ENCODE measurements around the gene PIGS. TPM values are rescaled to one million over a fixed set of nuclear protein-coding genes. Genes with fewer than 3 reads are reported as not detected.

Gene PIGS
- total RNA-seq, 1 experiment from 2014 or later: 46.6 TPM

DNA sequence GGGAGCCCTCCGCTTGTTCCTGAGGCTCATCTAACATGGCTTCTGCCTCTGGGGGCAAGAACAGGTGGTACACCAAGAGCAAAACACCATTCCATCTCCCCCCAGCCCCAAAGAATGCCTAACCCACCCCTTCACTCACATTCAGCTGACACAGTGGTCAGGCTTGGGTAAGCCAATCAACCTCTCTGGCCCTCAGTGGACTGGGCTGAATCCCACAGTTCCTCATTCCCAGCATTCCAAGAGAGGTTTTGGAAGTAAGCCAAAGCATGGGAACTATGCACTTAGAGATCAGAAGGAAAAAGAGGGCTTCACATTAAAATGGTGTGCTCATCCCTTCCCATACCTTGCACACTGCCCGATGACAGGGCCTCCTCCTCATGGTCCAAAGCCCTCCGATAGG, 7.8 kb downstream of the PIGS start:
- in situ Hi-C loops (cut with HindIII; ENCODE audit: low pct_unique_long_range_greater_than_20kb, low sequenced_read_pairs): no loop called here
- peak; percentile 47 for DNase-seq (ENCODE audit: low read depth, low spot score)

DNA sequence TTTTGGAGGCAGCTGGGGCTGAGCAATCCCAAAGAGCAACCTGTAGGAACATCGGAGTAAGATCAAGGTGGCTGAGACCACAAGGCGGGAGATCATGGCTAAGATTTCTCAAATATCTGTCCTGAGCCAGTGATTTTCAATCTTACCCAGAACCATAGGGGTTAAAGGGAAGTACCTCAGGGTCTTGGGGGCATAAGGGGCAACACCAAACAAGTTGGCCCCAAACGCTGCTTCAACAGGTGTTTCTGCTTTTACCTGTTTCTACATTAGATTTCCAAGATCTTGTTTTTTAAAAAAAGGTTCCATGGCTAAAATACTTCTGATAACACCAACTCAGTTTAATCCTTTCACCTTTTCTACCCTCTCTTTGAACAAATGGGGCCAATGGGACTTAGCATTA, 16.3 kb downstream of the PIGS start:
- in situ Hi-C loops (cut with HindIII; ENCODE audit: low pct_unique_long_range_greater_than_20kb, low sequenced_read_pairs): no loop called here

DNA sequence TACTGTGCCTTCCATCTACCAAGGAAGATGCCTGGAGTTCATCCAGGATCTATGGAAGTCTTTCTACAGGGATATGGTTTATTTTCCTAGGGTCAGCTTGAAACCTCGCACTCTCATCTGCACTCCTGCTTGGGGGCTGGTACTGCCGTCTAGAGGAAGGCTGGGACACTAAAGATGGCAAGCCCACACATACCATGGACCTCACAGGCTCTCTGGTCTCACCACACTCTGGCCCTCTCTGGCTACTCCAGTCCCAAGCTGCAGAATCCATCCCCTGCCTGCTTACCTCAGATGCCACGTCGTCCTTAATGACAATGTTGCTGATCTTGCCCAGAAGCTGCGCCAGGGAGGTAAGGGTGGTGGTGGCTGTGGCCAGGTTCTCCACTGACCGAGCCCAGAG, 16.8 kb downstream of the PIGS start:
- in situ Hi-C loops (cut with HindIII; ENCODE audit: low pct_unique_long_range_greater_than_20kb, low sequenced_read_pairs): no loop called here
- no peak for DNase-seq (ENCODE audit: low read depth, low spot score)

More for the DNA sequence above, 16.3 kb downstream of the PIGS start:
- no peak for DNase-seq (ENCODE audit: low read depth, low spot score)

DNA sequence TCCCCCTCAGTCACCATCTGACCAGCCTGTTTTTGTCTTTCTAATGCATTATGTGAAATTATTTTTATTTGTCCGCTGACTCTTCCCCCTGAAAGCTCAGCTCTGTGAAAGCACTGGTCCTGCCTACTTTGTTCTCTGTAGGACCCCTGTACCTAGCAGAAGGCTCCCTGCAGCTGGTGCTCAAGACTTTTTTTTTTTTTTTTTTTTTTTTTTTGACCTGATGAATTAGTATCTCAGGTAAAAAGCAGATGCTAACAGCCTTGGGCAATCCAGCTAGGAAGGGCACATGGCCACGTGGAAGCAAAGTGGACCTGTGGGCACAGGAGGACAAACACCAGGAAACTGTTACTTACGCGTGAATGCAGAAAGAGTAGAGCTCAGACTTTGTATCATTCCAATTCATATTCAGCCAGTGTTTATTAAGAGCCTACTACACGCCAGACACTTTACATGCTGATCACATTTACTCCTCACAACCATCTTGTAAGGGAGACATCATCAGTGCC, 18.3 kb downstream of the PIGS start:
- in situ Hi-C loops (cut with HindIII; ENCODE audit: low pct_unique_long_range_greater_than_20kb, low sequenced_read_pairs): no loop called here
- no peak for DNase-seq (ENCODE audit: low read depth, low spot score)

DNA sequence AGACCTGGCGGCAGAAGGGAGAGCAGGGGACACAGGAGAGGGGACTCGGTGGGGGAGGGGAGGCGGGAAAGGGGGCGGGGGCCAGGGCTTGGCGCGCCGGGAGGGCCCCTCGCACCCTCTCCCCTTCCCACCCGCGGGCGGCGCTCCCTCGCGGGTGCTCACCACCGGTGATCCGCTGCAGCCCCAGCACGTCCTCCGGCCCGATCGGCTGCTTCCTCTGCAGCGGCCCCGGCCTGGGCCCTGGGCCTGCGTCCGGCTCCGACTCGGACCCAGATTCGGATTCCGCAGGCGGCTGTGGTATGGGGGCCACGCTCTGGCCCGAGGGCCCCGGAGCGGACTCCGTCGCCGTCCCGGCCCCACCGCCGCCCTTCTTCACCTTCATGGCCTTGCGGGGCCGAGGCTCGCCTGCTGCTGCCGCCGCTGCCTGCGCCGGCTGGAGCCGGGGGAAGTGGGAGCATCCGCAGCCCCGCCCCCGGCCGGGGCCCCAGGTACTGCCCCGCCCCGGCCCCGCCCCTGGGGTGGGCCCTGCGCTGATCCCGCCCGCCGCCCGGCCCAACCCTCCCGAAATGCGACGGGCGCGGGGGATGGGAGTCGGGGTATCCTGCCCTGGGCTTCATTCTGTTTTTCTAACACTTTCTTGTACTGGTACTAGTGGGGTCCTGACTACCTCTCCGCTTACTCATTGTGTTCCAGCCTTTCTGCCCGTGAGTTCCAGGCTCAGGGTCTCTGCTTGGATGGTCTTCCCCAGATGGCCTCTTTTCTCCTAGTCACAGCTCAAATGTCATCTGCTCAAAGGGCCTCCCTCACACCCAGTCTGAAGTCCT, 18.9 kb downstream of the PIGS start, which contains the start of gene UNC119:
Gene UNC119, minus strand, starts transcription at position 449 of the 824 bp plus-strand sequence. Its CDS starts 67 bp downstream, at position 382.
- in situ Hi-C loops (cut with HindIII; ENCODE audit: low pct_unique_long_range_greater_than_20kb, low sequenced_read_pairs): no loop called here
- peak; percentile 67 for DNase-seq (ENCODE audit: low read depth, low spot score)

DNA sequence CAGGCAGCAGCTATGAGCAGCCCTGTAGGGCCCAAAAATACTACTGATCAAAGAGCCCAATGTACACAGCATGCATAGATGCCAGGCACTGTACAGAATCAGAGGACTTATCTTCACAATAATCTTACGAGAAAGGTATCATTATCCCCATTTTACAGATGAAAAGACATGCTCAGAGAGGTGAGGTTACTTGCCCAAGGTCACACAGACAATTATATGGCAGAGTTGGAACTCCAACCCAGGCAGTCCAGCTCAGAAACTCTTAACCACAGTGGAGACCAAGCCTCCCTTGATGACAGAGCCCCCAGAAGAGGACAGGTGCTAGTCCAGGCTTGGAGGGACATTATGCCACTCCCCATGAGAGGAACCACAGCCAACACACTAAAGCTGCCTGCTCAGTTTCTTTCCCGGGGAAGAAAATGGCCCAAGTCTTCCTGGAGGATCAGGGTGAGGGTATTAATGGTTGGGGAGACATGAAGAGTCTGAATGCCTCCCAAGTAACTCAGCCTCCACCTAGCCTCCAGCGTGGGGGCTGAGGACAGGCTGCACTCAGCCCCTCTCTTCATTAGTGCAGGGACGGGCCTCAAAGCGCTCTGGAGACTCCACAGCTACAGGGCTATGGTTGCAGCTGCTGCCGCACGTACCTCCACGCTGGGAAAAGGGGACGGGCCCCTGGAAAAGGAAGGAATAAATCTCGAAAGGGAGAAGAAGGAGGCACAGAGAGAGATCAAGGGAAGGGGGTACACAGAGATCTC, 19.7 kb downstream of the PIGS start:
- no peak for DNase-seq (ENCODE audit: low read depth, low spot score)
- in situ Hi-C loops (cut with HindIII; ENCODE audit: low pct_unique_long_range_greater_than_20kb, low sequenced_read_pairs): no loop called here

DNA sequence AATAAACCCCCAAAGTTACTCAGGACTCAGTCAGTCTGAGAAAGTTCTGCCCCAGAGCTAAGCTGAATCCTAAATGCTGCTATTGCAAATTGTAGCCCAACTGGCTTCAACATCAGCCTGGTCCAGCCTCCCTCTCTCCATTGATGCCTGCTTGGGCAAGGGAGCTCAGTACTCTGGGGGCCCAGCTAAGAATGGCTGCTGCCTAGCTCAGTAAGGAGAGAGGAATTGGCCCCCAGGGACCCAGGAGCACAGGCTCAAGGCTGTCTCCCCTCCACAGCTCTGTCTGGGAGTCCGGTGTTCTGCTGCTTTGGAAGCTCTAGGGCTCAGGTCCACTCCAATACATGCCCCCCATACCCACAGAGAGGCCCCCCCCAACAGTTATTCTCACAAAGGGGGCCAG, 20.5 kb downstream of the PIGS start:
- no peak for DNase-seq (ENCODE audit: low read depth, low spot score)
- in situ Hi-C loops (cut with HindIII; ENCODE audit: low pct_unique_long_range_greater_than_20kb, low sequenced_read_pairs): no loop called here

DNA sequence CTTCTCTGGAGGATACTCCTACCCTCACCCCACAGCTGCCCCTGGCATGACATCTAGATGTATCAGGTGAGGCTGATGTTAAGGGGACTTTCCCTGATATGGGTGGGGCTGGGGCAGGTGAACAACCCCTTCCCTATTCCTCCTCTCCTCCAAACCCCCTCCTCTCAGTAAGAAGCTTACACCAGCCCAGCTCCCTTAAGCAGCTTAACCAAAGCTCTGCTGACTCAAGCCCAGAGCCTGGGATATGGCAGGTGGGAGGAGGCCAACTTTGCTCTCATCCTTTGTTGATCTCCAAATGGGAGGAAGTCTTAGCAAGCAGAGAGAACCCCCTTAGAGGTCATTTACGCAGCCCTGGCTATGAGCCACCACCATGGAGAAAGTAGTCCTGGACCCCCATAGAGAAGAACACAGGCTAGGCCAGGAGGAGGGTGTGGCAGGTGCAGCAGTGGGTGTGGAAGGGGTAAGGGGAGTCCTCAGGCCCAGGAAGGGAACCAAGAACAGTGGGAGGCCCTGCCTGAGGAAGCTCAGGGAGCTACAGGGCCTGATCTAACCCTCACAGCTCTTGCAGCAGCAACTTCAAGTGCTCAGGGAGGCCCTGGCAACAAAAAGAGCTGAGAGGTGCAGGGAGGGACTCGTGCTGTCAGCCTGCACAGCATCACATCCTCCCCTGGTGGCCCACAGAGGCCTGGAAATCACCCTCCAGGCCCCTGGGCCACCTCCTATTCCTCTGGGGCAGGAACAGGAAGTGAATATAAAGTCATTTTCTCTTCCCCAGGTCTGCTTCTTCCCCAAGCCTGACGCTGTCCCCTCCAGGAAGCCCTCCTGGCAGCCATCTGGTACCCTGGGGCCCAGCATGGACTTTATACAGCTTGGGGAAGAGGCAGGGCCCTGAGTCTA, 21.8 kb downstream of the PIGS start:
- in situ Hi-C loops (cut with HindIII; ENCODE audit: low pct_unique_long_range_greater_than_20kb, low sequenced_read_pairs): no loop called here

DNA sequence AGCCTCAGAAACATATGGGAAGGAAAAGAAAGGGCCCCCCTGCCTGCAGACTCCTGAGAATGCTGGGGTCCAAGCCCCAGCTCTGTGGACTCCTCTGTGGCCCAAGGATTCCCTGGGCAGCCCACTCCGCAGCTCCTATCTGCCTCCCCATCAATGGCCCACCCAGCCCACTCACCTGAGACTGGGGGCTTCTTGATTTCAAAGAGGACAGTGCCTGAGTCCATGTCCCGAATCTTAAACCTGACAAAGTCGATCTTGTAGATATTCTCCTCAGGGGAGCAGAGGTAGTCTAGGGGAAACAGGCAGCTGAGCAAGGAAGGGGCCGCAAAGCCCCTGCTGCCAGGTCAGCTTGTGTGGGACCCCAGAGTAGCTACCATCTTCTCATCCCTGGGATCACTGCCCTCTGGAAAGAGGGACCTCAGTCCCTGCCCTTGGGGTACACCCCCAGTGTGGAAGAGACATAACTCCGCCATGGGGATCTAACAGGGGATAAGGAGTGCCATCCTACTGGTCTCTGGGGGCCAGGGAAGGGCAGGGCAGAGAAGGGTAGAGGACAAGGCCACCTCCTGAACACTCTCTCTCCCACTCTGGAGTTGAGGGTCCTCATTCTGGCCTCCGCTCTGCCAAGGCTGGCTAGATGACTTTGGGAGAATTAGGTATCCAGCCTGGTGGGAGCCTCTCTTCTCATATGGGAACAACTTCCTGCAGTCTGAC, 22.8 kb downstream of the PIGS start:
- in situ Hi-C loops (cut with HindIII; ENCODE audit: low pct_unique_long_range_greater_than_20kb, low sequenced_read_pairs): no loop called here
- no peak for DNase-seq (ENCODE audit: low read depth, low spot score)

More for the DNA sequence above, 21.8 kb downstream of the PIGS start:
- no peak for DNase-seq (ENCODE audit: low read depth, low spot score)

DNA sequence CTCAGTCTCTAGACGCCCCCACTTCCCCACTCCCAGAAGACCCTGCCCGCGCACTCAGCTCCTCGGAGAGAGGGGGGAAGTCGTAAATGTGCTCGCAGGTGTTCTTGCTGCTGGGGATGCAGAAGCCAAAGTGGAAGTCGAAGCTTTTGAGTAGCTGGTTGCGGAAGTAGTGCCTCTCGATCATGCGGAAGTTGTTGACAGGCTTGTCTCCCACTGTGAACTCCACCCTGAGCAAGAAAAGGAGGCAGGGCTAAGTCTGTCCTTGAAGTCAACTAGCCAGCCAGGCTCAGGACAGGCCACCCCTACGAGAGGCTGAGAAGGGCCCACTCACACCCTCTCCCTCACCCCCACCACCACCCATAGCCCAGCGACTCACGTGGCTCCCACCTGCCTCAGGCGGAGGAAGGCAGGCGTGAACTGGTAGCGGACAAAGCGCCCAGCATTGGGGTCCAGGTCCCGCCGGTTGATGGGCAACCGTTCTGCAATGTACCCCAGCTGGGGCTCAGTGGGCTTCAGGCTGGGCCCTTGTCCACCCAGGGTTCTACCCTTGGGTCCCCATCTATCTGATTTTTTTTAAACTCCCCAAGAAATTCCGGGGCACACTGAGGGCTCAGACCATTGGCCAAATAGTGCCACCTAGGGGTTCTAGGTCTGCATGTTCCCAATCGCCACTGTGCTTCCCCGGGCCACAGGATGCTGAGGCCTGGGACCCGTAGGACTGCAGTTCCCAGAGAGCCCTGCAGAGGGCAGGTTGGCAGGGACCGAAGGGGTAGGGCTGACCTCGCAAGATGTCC, 23.5 kb downstream of the PIGS start:
- DNase-seq (ENCODE audit: low read depth, low spot score): peak; percentile 86
- in situ Hi-C loops (cut with HindIII; ENCODE audit: low pct_unique_long_range_greater_than_20kb, low sequenced_read_pairs): no loop called here

DNA sequence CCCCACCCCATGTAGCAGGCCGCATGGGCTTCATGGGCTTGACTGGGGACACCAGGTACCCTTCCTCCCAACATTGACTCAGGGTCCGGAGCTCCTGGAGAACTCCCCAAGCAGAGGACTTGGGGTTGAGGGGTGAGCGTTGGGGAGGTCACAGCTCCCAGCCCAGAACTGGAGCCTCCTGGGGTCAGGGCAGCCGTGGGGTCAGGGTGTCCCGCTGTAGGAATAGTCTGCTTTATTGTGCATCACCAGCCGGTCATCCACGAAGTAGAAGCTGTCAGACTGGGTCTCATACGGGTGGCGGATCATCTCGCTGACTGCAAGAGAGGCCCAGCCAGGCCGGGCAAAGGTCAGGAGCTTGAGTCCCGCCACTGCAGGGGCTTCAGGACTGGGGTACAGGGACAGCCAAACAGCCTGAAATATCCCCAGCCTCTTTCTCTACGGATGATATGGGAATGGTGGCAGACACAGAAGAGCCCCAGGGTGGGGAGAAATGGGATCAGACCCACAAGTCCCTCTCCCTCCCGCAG, 24.2 kb downstream of the PIGS start:
- in situ Hi-C loops (cut with HindIII; ENCODE audit: low pct_unique_long_range_greater_than_20kb, low sequenced_read_pairs): no loop called here

DNA sequence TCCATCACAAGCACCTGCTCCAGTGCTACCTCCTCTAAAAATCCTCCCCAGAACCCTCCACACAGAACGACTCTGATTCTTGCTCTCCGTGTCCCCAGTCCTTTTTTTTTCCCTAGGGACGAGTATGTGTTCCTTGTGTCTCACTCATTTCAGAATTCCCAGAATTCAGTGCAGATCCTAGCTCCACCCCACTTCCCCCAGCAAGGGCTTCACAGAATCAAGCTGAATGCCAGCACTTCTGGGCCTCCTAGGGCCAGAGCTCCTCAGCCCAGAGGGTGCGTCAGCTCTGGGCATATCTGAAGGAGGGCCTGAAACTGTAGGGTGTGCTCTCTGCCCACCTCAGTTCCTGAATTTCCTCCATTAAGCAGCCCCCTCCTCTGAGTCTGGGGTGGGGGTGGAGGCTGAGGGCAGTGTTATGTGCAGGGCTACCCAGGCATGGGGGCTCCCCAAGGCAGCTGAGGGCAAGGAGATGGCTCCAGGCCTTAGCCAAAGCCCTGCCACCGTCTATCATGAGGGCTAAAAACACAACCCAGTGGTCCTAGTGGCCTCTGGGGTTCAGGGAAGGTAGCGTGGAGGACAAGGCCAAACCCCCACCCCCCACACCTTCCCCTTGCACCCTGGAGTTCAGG, 25.4 kb downstream of the PIGS start:
- in situ Hi-C loops (cut with HindIII; ENCODE audit: low pct_unique_long_range_greater_than_20kb, low sequenced_read_pairs): no loop called here
- peak; percentile 21 for DNase-seq (ENCODE audit: low read depth, low spot score)

More for the DNA sequence above, 24.2 kb downstream of the PIGS start:
- no peak for DNase-seq (ENCODE audit: low read depth, low spot score)

DNA sequence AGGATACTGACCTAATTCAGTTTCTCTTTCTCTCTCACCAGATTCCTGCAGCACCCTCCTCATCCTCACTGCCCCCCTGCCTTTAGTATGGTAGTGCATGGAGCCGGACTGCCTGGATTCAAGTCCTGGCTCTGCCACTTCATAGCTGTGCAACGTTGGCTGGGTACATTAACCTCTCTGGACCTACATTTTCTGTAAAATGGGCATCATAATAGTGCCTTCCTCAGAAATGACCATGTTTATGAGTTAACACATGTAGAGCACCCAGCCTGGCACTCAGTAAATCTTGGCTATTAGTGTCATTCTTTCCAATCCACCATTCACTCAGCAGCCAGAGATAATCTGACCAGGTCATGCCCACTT, 26.2 kb downstream of the PIGS start:
- DNase-seq (ENCODE audit: low read depth, low spot score): no peak
- in situ Hi-C loops (cut with HindIII; ENCODE audit: low pct_unique_long_range_greater_than_20kb, low sequenced_read_pairs): no loop called here

DNA sequence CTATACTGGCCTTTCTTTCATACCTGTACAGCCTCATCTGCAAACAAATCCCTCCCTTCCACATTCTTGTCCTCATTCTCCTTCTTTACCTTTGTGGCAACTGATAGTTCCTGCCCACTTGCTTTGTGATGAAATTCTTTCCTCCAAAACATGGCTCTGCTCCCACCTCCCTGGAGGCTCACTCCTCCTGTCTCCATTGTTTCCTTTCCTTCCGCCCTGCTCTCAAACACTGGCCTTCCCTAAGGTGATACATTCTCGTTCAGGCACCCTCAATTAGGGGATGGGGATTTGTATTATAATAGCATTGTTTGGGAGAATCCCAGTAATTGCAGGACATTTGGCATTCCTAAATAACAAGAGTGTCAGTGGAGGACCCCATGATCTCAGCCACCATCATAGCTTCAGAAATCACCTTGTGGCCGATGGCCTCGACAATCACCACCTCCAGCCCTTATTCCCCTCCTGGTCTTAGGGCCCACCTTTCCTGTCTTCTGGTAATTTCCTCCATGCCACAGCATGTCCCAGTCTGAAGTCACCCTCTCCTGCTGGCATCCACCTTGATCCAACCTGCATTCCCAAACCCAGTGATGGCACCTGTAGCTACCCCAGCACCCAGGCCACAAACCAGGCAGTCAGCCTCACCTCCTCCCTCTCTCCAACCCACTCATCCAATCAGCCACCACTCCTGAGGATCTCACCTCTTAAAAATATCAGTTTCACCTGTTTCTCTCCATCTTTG, 26.8 kb downstream of the PIGS start:
- in situ Hi-C loops (cut with HindIII; ENCODE audit: low pct_unique_long_range_greater_than_20kb, low sequenced_read_pairs): no loop called here
- DNase-seq (ENCODE audit: low read depth, low spot score): no peak

DNA sequence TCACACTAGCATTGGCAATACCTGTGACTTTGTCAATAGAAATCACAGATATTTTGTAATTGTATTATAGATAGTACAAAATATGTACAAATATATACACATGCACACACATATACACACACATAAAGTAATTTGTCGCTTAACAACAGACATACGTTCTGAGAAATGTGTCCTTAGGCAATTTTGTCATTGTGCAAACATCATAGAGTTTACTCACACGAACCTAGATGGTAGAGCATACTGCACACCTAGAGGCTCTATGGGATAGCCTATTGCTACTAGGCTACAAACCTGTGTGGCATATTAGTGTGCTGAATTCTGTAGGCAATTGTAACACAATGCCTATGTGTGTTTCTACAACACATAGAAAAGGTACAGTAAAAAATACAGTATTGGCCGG, 29.9 kb downstream of the PIGS start:
- DNase-seq (ENCODE audit: low read depth, low spot score): no peak
- in situ Hi-C loops (cut with HindIII; ENCODE audit: low pct_unique_long_range_greater_than_20kb, low sequenced_read_pairs): no loop called here
